GM21717 (cell line): ENCODE results near the gene MTHFD1L.
"Not testable (repeated sequence)": the region's sequence is repeated elsewhere in the genome, so short reads cannot be mapped to it uniquely, and the experiment has no call there.

ENCODE experiments used
- ATAC-seq: cut with Tn5 transposase; IDR thresholded peaks from one replicate; pipeline ENCODE4 v1.9.1; 2021; ENCODE audit warnings: mild to moderate bottlenecking, moderate library complexity; ENCODE audit not compliant: unreplicated experiment

MTHFD1L gene

DNA sequence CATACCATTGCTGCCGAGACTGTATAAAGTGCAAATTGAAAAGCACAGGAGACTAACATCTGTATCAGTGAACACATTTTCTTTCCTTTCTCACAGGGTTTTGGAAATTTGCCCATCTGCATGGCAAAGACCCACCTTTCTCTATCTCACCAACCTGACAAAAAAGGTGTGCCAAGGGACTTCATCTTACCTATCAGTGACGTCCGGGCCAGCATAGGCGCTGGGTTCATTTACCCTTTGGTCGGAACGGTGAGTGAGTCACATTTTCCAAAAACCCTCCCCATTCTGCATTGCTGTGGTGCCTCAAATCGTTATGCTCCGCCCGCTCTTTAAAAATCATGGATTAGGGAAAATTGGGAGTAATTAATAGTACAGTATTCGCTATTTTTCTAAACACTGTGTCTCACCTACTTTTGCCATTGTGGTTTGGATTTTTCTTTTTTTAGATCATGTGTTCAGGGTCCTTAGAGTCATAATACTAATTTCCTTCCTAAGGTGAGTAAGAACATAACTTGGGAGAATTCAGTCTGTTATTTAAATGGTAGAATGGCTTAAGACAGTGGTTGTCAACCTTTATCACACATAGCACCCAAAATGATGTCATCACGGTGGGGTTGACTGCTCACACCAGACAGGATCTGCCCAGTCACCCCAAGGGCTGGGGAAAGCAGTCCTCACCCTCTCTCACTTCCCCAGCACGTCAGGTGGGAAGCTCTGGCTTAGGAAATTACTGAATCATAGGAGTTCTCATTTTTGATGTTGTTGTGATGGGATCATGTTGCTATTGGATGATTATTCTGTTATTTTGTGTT, 171.6 kb downstream of the MTHFD1L start:
- no peak for ATAC-seq

DNA sequence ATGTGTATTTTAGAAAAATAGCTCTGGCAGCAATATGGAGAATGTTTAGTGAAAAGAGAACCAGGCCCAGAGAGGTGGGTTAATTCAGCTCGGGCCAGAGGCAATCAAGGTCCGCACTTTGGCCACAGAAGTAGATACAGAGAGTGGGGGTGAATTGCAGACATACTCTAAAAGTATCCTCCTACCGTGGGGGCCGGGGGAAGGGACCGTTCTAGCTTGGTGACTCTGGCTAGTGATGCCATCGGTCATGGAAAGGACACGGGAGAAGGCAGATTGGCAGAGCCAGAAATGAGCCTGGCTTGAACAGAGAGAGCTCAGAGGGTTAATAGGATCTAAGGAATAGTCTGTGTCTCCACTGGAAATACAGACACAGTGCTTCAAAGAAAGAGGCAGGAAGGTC, 173.1 kb downstream of the MTHFD1L start:
- ATAC-seq = no peak

DNA sequence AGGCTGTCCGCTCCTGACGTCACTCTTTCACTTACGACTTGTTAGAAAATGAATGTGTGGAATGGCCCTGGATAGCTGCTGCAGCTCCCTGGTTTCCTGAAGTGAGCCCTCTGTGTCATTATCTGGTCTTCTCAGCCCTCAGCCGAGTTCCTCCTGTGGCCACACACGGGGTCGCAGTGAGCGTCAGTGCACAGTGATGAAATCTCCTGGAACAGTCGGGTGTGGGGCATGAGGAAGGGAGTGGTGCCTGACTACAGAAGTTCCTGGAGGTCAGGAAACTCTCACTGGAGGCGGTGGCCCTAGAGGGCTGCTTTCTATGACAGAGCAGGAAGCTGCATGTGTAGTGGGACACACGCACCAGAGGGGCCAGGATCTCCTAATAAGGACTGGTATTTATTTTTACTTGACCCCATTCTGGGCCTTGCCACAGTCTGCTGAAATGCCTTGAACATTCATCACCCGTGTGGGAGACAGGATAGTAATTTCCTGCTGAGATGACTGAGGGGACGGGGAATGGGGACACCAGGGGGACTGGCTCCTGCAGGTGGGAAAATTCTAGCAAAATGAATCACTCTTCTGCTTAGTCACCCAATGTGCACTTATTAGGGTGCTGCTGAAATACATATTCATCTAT, 175.5 kb downstream of the MTHFD1L start:
- not testable (repeated sequence) for ATAC-seq

DNA sequence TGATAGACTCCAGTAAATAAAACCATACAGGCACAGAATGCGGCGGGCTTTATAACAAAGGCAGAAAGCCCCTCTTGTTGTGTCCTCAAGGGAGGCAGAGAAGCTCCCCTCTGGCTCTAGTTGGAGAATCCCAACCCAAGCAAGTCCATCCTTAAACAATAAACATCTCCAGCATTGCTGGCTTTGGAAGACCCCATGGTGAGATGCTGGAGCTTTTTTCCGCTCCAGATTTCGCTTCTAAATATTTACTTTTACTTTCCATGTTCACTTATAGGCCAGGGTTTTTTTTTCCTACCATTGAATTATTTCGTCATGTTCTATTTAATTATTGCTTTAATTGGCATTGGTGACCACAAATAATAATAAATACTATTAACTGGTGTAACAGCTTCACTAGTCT, 176.2 kb downstream of the MTHFD1L start:
- ATAC-seq = no peak

DNA sequence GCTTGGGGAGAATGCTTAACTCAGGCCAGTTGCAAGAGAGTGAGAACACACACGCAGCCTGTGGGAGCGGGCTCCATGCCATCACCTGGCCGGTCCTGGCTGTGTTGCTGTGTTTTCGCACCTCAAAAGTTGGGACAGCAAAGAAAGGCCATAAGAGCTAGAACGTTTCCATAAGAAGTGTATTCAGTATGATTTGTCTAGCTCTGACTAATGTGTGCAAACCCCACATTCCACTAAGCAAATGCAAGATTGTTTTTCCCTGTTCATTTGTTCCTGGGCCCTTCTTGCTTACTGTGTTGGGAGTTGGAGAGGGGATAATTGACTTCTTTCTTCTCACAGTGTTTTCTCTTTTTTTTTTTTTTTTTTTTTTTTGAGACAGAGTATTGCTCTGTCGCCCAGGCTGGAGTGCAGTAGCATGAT, 177.4 kb downstream of the MTHFD1L start:
- ATAC-seq = not testable (repeated sequence)

DNA sequence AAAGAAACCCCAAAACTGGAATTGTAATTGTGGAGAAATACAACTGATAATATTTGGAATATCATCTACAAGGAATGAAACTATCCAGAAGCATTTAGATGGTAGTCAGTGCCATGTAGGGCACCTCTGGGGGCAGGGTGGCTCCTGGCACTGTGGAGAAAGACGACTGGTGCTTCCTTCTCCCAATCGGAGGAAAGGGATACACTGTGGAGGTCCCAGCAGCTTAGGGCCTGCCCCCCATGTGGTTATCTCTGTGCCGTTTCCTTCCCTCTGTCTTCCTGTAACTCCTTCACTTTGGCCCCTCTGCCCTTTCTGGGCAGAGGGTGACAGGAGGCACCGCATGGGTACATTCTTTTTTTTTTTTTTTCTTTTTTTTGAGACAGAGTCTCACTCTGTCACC, 178.4 kb downstream of the MTHFD1L start:
- no peak for ATAC-seq

DNA sequence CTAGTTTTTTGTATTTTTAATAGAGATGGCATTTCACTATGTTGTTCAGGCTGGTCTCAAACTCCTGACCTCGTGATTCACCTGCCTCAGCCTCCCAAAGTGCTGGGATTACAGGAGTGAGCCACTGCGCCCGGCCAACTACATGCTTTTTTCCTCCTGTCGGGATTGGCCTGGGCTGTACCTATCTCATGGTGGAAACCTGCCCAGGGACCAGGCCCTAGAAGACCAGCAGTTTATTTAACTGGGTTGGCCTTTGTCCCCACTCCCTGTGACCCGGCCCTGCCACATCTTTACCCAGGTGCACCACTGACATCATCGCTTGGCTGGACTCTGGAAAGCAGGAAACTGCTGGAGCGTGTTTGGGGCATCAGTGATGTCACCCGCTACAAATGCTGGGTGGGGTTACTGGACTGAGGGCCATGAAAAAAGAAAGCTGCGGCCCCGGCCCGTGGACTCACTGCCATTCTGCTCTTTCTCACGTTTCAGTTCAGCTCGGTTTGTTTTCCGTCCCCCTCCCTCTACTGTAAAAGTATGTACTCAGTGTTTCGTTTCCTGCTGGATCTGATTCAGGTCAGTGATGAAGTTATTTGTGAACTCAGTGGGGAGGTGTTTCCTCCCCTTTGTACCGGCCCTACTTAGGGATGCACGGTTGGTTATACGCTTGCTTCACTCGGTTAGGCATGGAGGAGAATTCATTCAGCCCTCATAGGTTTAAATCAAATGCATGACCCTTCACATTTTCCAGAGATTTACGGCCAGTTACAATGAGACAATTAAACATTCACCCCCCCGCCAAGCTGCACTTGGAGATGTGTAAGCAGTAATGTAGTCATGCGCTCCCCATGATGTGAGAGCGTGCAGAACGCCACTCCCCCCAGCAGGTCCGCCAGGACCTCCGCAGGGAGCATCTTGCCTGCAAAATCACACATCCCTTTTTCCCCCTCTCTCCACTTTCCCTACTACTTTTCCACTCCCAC, 179.3 kb downstream of the MTHFD1L start:
- ATAC-seq = no peak

DNA sequence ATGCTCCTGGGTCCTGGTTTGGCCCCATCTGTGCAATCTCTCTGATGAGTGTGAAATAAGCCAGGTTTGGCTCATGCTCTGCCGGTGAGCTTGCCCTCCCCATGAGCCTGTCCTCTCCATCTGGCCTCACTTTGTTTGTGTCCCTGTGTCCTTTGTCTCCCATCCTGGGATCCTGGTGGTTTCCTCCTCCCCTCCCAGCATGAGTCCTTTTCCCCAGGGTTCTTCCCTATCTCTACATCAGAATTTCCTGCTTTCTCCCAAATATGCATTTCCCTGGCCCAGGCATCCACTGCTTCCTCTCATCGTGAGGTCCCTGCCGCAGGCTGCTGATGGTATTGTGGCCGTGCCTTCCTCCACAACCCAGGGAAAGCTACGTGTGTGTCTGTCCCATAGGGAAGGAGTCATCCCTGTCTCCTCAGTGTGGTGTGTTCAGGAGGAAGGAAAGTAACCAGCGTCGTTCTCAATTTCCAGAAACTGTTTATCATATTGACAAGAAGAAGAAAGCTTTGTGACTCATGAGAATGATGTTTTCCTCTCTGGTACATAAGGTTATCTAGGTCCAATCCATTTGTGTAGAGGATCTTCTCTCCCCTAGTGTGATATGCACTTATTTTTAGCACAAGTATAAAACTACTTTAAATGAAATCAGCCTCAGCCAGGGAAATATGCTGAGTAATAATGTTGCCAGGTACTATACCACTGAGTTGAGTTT, 180.2 kb downstream of the MTHFD1L start:
- not testable (repeated sequence) for ATAC-seq

DNA sequence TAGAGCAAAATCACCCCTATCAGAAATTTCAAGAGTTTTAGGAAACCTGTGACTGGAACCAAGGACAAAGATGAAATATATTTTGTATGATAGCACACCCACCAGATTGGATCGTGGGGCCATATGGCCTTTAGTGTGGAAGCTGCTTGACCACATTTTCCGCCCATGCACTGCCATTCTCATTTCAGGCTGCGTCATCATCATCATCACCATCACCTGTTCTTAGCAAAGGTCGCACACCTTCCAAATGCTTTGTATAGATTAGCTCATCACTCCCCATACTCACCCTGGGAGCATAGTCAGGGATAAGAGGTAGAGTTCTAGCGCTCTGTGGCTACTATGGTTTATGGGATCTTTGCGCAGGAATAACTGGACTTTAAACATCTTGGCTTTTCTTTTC, 185.7 kb downstream of the MTHFD1L start:
- no peak for ATAC-seq

DNA sequence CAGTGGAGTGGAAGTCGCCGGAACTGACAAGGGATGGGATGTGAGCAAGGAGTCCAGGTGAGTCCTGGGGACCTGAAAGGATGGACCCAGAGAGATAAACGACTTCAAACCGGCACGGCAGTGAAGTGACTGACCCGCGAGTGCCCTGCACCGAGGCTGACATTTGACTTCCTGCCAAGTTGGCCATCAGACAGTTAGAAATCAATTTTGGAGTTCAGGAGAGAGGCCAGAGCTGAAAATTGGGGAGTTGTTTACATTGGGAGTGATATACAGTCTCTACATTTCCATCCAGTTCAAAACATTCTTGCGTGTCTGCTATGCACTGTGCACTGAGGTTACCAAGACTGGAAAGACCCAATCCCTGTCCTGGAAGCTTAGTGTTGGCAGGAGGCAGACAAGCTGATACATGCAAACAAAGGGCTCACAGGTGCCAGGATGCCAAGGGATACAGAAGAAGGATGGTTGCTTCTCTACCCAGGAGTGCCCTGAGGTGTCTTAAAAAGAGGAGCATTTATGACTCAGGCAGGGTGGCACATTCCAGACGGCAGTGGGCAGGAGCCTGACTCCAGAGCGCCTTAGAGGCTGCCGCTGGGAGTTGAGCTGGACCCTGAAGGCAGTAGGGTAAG, 186.6 kb downstream of the MTHFD1L start:
- ATAC-seq = no peak

DNA sequence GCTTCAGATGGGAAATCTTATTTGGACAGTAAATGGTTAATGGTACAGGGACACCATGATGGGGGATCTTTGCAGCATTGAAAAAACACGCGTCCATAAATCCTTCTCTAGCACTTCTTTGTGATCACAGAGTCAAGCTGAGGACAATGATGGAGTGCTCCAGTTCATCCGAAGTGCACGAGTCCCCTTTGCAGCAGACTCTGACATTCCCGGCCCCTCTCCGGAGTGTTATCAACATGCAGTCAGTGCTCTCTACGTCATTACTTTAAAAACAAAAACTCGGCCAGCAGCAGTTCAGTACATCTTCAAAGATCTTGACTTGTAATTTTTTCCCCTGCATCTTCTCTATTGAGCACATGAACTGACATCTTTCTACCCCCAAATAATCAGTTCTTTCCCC, 188.8 kb downstream of the MTHFD1L start:
- ATAC-seq = no peak

DNA sequence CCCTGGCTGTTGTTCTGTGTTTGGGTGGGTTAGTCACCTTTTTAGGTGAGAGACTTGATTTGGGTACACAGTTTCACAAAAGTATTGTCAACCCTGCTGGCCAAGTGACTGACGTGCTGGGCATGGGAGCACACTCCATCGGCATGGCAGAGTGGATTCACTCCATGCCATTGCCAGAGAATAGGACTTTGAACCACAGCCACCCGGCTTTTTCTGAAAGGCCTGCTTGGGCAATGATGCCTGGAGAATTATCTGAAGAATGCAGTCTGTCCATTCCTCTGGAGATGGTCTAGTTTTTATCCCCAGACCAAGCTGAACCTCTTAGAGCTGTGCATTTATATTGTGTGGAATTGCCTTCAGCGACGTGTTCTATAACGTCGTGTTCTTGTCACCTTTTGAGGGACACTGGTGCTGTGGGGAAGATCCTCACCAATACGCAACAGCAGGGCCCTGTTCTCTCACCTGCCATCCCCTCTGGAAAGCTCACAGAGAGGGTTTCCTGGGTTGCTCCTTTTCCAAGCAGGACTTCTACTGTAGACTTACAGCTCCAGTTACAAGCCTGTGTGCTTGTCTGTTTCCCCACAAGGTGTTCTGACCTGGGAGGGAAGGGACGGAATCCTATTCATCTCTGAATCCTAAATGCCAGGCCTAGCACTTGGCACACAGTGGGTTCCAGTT, 190.9 kb downstream of the MTHFD1L start:
- no peak for ATAC-seq

DNA sequence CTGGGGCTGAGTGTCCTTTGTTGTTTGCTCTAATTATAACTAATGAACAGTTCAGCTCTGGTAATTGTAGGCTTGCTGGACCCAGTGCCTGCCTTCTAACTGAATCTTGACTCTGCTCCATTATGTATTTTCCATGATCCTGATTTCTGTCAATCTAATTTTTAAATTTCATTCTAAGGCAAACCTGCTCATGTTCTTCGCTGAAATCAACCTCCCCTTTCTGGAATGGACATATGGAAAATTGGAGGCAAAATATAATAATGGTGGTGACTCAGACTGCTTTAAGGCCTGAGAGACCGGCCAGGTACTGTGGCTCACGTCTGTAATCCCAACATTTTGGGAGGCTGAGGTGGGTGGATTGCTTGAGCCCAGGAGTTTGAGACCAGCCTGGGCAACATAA, 191.6 kb downstream of the MTHFD1L start:
- ATAC-seq = no peak

DNA sequence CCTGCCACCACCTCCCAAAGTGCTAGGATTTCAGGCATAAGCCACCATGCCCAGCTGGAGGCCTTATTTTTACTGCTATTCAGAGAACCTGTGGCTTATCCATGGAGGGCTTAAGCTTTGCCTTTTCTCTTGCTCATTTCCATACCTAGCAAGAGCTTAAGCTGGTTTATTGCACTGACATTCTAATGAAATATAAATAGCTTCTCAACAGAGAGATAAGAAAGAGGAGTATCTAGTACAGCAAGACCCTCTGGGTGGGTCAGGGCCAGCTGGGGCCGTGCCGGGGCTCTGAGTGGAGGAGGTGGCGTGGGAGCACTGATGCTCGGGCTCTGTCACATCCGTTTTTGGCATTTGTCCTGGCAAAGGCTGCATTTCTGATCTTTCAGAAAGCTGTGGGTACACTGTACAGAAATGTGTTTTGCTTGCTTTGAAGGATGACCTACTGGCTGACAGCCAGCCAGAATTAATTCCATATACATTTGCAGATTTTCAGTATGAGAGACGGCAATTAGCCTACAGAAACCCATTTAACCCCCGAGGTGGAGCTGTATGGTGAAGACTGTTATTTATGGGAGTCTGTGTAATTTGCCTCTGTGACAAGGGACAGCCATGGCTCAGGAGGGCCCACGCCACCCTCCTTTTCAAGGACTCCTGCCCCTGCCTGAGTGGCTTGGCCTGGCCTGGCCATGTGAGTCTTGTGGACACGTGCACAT, 192.7 kb downstream of the MTHFD1L start:
- no peak for ATAC-seq

DNA sequence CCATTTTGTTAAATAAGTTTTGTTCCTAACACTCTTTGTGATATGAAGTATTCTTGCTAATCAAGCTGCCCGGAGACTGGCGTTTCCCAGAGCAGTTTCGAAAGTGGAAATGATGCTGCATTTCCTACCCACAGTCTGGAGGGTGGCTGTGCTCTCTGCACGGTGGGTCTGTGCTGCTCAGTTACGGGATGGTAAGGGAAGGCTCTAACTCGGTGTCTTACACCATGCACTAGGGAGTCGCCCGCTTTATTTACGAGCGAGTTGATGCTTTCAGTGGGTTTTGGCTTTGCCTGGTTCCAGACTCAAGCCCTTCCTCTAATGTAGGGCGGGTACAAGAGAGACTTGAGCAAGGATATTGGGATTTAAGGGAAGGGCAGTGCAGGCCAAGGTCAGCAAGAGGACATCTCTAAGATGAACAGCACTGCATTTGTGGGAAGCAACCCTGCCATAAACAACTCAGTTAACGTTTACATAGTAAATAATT, 194.2 kb downstream of the MTHFD1L start:
- no peak for ATAC-seq

DNA sequence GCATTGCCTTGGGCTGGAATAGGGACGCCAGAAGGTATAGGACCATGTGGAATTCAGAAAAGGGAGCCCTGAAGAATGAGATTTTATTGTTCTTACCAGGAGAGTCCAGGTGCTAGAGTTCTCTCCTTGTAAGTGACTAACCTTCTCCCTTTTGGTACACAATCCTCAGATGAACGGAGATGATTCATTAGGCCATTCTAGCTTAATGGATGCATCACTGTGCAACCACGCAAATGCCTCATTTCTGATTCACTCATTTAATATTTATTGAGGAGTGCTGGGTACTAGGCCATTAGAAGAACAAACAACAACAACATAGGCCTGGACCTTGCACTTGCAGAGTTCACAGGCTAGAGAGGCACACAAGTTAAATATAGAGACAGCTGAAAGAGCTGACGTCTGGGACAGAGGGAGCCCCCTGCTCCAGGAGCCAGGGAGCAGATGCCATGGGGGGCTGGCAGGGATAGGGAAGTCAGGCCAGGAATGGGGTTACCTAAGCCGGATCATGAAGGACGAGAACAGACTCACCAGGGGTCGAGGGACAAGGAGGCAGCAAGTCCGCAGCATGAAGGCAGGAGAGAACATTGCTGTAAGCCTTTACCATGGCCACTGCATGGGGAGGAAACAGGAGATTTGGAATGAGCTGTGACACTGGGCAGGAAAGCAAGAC, 194.7 kb downstream of the MTHFD1L start:
- ATAC-seq = no peak

DNA sequence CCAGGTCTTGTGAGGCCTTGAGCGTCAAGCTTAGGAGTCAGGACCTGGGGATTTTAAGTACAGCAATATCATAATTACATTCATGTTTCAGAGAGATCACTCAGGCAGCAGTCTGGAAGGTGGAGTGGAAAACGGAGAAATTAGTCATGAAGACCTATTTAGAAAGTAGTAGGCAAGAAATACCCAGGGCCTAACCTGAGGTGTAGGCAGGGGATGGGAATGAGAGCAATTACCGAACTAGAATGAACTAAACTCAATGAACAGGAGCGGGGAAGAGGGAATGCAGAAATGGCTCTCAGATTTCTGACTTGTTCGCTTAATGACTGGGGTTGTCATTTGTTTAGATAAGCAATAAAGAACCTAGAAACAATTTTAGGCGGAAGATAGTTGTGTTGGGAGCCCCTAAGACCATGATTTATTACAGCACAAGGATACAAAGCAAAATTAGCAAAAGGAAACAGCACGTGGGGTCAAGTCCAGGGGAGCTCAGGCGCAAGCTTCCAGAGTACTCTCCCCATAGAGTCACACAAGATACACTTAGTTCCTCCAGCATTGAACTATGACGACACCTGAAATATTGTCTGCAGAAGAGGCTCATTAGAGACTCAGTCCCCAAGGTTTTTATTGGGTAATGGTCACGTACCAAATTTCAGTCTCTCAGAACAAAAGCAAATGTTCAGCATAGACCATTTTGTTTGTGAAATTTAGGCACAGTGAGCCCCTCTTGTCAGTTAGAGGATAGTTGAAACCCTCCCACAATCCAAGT, 195.4 kb downstream of the MTHFD1L start:
- ATAC-seq = no peak

DNA sequence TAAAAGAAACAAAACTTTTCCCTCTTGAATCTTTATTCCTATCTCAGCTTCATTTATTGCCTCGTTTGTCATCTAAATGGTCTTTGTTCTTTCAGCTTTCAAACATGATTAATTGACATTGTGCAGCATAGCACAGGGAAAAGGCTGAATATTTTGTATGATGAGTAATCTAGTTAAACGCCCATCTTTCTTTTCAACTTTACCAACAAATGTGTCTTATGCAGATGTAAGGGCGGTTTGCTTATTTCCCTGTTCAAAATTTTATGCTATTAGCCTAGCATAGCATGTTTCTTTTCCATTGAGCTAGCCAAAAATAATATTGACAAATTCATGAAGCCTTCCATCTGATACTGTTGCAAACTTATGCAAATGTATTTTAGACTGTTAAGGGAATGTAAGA, 197.8 kb downstream of the MTHFD1L start:
- ATAC-seq = no peak
